Fibroblast of gingiva (primary cell): Measurements from ENCODE around the gene PLSCR4.
A peak's percentile ranks its signal among the peaks of the same experiment; 100 is the strongest.

ENCODE experiments used
- DNase-seq: peaks from one replicate; pipeline ENCODE4 v3.0.0-alpha.2; 2011; ENCODE audit warnings: low read depth

Gene PLSCR4

DNA sequence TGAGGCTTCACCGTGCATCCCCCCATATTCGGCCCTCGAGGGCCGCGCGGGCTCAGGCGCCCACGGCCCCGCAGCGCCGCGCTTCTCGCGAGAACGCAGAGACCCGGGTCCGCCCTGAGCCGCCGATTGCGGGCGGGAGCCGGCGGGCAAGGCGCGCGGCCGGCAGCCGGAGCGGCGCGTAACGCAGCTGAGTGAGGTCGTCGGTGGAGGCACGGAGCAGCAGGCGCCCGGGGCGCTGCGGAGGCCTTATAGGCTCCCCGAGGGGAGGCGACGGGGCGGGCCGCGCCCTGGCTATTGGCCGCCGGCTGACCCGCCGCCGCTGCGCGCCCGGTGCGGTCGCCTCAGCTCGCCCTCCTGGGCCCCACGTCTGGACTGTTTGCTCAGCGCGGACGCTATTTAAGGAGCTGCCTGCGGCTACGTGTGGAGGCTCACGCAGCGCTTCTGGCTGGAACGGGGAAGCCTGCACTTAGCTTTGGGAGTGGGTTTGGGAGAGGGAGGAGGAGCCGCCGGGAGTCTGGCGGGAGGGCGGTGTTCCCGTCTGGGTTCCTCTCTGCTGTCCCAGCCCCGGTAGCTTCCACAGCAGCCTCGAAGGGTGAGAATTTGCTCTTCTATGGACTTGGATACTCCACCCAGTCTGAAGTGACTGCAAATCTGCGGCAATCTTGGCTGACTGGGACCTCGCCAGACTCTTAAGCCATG, 89.8 kb downstream of the PLSCR4 start, which contains the start of gene PLOD2:
Gene PLOD2 (minus strand): TSS at position 221 of the 699 bp plus-strand sequence. CDS start 195 bp downstream, at position 26.
- peak; percentile 85 for DNase-seq

DNA sequence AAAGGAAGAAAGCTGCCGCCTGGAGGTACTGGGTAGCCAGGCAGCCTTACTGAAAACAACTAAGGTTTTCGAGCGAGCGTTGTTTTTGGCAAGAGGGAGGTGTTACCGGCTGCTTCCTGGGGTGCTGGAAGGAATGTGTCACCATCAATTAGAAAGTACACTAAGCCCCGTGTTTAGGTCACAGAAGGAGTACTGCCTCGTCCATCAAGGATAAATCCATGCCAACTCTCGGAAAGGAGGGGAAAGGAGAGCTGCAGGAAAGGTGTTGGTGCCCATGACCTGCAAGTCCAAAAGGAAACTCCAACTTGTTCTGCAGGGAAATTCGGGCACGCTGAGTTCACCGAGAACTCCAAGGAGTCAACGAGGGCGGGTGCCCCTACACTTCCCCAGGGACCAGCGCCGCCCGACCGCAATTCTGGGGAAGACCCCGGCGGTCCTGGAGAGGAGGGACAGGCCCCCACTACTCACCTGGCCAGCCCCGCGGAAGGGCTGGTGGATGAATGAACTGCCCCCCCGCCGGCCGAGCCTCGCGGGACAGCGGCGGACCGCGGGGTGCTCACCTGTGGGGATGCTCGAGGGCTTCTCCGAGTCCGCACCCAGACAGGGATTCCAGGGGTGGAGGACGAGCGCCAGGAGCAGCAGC, 90.5 kb downstream of the PLSCR4 start:
- DNase-seq, result peak; percentile 79

- no peak for DNase-seq
Observed at GRCh38 chr3:146159616-146160320, 91.1 kb downstream of the PLSCR4 start.

- no peak for DNase-seq
Observed at GRCh38 chr3:146159037-146159436, 91.9 kb downstream of the PLSCR4 start.

DNA sequence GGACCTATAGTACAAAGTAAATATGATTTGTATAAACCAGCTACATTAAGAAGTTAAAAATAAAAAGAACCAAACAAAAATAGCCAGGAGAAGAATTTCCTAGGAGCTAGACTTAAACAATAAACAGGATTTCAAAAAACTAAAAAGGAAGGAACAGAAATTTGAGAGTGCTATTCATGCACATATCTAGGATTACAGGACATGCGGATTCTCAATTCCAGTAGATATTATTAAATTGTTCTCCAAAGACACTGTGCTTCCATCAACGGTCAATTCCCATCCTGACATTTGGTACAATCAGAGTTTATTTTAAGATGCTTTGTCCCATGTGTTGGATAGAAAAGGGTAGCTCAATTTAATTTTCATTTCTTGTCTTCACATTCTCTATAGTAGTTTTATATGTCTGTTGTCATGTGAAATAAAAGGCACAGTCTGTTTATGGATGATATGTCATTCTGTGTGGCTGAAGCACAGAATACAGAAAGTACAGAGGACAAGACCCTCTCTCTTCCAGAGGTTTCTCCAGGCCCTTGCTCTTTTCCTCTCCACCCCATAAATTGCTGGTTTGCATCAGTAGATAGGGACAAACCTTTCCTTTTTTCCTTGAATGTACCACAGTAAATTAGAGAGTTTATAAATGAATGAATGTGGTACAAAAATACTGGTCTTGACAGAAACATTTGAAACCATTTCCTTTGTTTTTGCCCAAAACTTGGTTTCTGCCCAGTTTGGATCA, 93.4 kb downstream of the PLSCR4 start:
- no peak for DNase-seq

DNA sequence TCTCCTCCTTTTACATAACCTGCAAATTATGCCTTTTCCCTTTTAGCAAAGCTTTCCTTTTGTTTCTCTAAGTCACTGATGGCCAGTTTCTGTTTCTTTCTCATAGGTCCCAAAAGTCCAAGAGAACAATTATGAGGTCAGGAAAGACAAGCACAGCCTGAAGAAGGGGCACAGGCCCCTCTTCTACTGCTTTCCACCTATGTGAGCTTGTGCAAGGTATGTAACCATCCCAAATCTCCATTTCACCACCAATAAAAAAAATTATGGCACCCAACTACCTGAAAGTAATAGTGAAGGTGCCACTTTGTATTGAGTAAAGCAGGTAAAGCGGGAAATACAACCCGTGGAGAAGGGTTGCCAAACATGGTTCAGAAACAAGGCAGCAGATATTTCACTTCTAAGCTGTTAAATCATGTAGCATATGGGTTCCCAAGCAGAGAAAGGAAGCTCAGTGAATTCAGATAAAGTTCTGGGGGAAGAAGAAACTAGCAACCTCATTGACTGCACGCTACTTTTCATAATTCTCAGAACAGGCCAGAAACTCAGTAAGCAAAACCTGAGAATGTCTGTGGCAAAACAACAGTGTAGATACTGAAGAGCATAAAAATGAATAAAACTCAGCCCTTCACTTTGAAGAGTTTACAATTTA, 94.1 kb downstream of the PLSCR4 start:
- DNase-seq, result no peak

- peak; percentile 64 for DNase-seq
Observed at GRCh38 chr3:146156095-146156494, 94.8 kb downstream of the PLSCR4 start.

DNA sequence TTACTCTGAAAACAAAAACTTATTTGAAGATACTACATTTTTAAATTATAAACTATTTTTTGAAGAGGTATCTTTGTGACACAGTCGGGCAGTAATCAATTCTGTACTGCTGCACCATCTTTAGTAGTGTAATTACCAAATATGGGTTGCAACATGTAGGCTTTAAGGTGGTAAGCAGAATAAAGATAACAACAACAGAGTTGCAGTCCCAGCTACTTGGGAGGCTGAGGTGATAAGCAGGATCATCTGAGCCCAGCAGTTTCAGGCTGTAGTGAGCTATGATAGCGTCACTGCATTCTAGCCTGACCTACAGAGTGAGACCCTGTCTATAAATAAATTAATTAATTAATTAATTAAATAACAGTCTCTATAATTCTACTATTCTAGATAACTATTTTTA, 95.9 kb downstream of the PLSCR4 start:
- DNase-seq, result no peak

DNA sequence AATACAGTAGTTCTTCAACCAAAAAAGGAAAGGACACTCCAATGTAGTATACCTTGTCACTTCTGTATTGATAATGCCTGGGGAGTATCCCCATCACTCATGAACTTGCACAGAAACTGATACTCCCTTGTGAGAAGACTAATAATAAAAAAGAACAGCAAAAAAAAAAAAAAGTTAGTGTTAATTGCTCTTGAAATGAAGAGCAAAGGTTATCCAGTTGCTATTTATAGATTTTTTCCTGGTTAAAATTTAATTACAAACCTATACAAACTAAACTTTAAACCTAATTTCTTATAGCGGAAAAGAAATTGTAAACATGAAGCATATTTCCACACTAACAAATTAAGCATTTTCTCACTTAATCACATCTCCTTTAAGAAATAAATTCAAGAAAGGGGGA, 96.6 kb downstream of the PLSCR4 start:
- no peak for DNase-seq

DNA sequence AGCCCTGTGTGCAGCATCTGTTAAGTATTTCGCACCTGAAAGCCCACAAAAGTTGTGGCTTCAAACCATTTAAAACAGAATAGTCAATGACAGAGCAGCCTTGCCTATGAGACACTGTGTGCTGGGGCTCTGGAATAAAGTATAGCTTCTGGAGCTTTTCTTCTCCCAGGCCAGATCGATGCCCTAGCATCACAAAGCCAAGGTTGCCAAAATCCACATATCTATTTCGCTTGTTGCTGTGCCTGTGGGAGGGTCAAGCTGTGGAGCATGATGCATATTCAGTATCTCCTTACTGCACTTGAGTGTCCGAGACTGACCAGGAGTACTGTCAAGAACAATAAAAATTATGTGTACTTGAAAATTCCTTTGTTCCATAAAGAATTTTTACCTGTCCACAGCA, 97.5 kb downstream of the PLSCR4 start:
- no peak for DNase-seq

DNA sequence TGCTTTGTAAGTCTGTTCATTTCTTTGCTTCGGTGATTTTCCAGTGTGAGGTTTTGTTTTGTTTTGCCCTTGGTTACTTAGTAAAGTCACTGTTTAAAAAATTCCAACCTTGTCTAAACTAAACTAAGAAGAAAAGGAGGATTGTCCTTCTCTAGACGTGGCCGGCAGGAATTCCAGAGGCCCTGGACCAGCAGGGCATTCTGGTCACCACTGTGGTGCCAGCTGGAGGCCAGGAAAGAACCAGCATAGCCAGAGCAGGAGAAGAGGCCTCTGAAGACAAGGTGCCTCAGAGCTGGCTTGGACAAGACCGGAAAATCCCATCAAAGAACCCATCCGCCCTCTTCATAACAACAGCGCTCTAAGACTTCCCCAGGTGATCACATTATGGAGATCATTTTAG, 98.1 kb downstream of the PLSCR4 start:
- no peak for DNase-seq

GRCh38 chr3:146148468-146148931, 102.4 kb downstream of the PLSCR4 start:
- peak; percentile 47 for DNase-seq

- DNase-seq, result no peak
Observed at GRCh38 chr3:146145642-146146041, 105.3 kb downstream of the PLSCR4 start.

- peak; percentile 34 for DNase-seq
Observed at GRCh38 chr3:146142757-146143156, 108.1 kb downstream of the PLSCR4 start.
